ENCODE results near the gene SAYSD1.

The SAYSD1 gene

GRCh38 chr6:39095578-39095977 is 19.4 kb downstream of the SAYSD1 start:
- DNase-seq (ENCODE audit: insufficient read length, low spot score) (no peak), FAIRE-seq (no peak)
- TF ChIP-seq CTCF (IDR thresholded peaks at IDR 0.05; ENCODE audit: insufficient read depth, missing control alignments) = no peak

- FAIRE-seq (no peak), DNase-seq (ENCODE audit: insufficient read length, low spot score) (no peak)
- no peak for TF ChIP-seq CTCF (IDR thresholded peaks at IDR 0.05; ENCODE audit: insufficient read depth, missing control alignments)
These were observed 21.8 kb downstream of the SAYSD1 start for GRCh38 chr6:39093149-39093708.

- FAIRE-seq (no peak), DNase-seq (ENCODE audit: insufficient read length, low spot score) (no peak)
- TF ChIP-seq CTCF (IDR thresholded peaks at IDR 0.05; ENCODE audit: insufficient read depth, missing control alignments) = peak; percentile 3
These were observed 22.9 kb downstream of the SAYSD1 start for GRCh38 chr6:39092124-39092523.

GRCh38 chr6:39091220-39091619 is 23.8 kb downstream of the SAYSD1 start:
- TF ChIP-seq CTCF (IDR thresholded peaks at IDR 0.05; ENCODE audit: insufficient read depth, missing control alignments) = no peak
- DNase-seq (ENCODE audit: insufficient read length, low spot score) = no peak
- FAIRE-seq = no peak

GRCh38 chr6:39090036-39090435 is 24.9 kb downstream of the SAYSD1 start:
- FAIRE-seq (no peak), DNase-seq (ENCODE audit: insufficient read length, low spot score) (no peak)
- no peak for TF ChIP-seq CTCF (IDR thresholded peaks at IDR 0.05; ENCODE audit: insufficient read depth, missing control alignments)

- no peak for FAIRE-seq
These were observed 26.7 kb downstream of the SAYSD1 start for GRCh38 chr6:39088331-39088730.

More at GRCh38 chr6:39088331-39088730, 26.7 kb downstream of the SAYSD1 start:
- peak; percentile 30 for TF ChIP-seq CTCF (IDR thresholded peaks at IDR 0.05; ENCODE audit: insufficient read depth, missing control alignments)
- no peak for DNase-seq (ENCODE audit: insufficient read length, low spot score)
